Pericardium fibroblast (primary cell): ENCODE results near the gene ZNF502. TPM values are rescaled to one million over a fixed set of nuclear protein-coding genes. Genes with fewer than 3 reads are reported as not detected.

Experiments used
- total RNA-seq: library from RNA; depleted of rRNA; stranded (reverse); fragments of >200 nt; gene quantifications from 2 replicates; pipeline ENCODE4 v1.2.3, GENCODE V29; 2015

ZNF502 gene
- total RNA-seq: 4.1 and 4.6 TPM in 2 replicates

GRCh38 chr3:44712455-44713075 lies at the start of gene ZNF502:
Gene ZNF502 (plus strand): TSS chr3:44712660. CDS start chr3:44720262, 7,602 bp downstream.

GRCh38 chr3:44729384-44729910 lies 17.0 kb downstream of the ZNF502 start, which contains the start of gene ZNF501:
Gene ZNF501 (plus strand): TSS chr3:44729635. CDS start chr3:44734422, 4,787 bp downstream.

GRCh38 chr3:44761424-44762169 lies 49.1 kb downstream of the ZNF502 start, which contains the start of the genes KIAA1143 and KIF15:
Gene KIAA1143 (minus strand): TSS chr3:44761619. CDS start chr3:44761602, 17 bp downstream.
Gene KIF15 (plus strand): TSS chr3:44761794. CDS start chr3:44761866, 72 bp downstream.

Other genes with a start within 250 kb of the ZNF502 start
- 4.1 and 4.5 TPM in 2 replicates for gene ZNF445, start 235.0 kb upstream of the ZNF502 start, total RNA-seq
- gene ZKSCAN7, start 157.5 kb upstream of the ZNF502 start, total RNA-seq: 4.6 and 5.7 TPM in 2 replicates
- 1.3 and 1.9 TPM in 2 replicates for gene ZNF660, start 127.7 kb upstream of the ZNF502 start, total RNA-seq
- gene ZNF197, start 87.6 kb upstream of the ZNF502 start, total RNA-seq: 11.5 and 12.7 TPM in 2 replicates
- gene ZNF35, start 63.9 kb upstream of the ZNF502 start, total RNA-seq: 2.4 and 15.1 TPM in 2 replicates
- gene ZNF501, start 17.0 kb downstream of the ZNF502 start, total RNA-seq: 3.7 and 8.9 TPM in 2 replicates
- 13.2 and 17.2 TPM in 2 replicates for gene KIAA1143, start 49.0 kb downstream of the ZNF502 start, total RNA-seq
- gene KIF15, start 49.1 kb downstream of the ZNF502 start, total RNA-seq: 0.94 and 2.0 TPM in 2 replicates
- gene TMEM42, start 149.3 kb downstream of the ZNF502 start, total RNA-seq: 33.5 and 57.5 TPM in 2 replicates
- gene TGM4, start 161.9 kb downstream of the ZNF502 start, total RNA-seq: 0.17 TPM in 1 of 2 replicates, not detected in the other